NCI-H345 treated with DMSO at 0.1 percent for 48 hours (cell line): ENCODE results near the gene DISP3.

Experiments
- DNase-seq: peaks from one replicate; lab custom pipeline; 2025; ENCODE audit not compliant: unreplicated experiment; lab: John Stamatoyannopoulos, UW

Gene DISP3

DNA sequence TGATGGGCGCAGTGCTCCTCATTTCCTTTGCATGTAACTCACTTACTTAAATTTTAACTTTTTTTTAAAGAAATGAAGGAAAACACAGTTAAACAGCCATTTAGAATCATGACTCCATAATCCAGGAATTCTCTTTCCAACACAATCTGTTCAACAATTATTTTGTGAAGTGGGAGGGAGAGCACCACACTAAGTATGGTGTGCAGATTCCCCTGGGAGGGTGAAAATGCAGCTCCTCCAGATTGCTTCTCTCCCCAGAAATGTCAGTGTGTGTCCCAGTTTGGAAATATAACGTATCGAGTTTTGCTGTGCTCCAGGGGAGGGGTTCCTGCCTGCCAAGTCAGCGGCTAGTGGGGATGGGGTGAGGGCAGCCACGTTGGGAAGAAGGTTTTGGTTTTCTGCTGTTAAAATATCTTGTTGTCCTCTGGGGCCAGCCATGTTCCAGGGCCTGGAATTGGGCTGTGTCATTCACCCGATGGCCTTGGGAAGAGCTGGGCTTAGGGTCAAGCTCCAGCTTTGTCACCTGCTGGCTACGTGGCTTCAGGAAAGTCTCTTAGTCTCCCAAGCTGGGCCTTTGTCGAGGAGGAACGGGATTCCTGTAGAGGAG is 17.3 kb upstream of the DISP3 start:
- no peak for DNase-seq

GRCh38 chr1:11462224-11462923 is 16.6 kb upstream of the DISP3 start:
- DNase-seq = no peak

DNA sequence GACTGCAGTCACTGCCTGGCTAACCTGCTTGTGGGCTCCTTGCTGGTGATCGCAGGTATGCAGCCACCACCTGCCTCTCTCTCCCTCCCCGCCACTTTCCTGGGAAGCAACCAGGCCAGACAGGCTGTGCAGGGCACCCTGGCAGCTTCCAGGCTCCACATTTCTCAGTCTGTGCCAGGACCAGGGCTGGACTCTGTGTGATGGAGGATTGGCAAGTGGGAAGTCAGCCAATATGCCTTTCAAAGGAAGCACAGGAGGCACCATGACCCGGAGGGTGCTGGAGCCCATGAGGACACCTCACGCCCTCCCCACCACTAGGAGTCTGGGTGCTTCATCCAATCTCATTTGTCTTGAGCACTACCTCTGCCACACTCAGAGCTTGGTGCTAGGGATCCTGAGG is 15.8 kb upstream of the DISP3 start:
- DNase-seq = no peak

DNA sequence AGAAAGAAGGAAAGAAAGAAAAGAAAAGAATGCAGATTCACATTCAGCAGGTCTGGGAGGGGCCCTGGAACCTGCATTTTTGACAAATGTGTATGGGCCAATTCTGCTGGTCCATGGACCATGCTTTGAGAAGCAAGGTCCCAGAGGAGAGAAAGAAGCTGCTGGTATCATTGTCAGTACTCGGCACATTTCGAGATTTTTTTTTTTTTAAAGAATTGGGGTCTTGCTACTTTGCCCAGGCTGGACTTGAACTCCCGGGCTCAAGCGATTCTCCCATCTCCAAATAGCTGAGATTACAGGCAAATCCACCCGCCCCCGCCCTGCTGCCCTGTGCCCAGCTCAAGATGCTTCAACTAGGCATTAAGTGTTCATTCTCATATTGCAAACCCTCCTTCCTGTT is 13.6 kb upstream of the DISP3 start:
- DNase-seq = no peak

- DNase-seq = no peak
Measured at GRCh38 chr1:11466416-11466815, 12.5 kb upstream of the DISP3 start.

GRCh38 chr1:11468878-11469277 is 10.1 kb upstream of the DISP3 start:
- DNase-seq = no peak

- no peak for DNase-seq
Measured at GRCh38 chr1:11470912-11471311, 8.0 kb upstream of the DISP3 start.

GRCh38 chr1:11471473-11471872 is 7.5 kb upstream of the DISP3 start:
- DNase-seq = no peak

GRCh38 chr1:11472284-11472683 is 6.7 kb upstream of the DISP3 start:
- no peak for DNase-seq

- DNase-seq = no peak
Measured at GRCh38 chr1:11472741-11473140, 6.2 kb upstream of the DISP3 start.

DNA sequence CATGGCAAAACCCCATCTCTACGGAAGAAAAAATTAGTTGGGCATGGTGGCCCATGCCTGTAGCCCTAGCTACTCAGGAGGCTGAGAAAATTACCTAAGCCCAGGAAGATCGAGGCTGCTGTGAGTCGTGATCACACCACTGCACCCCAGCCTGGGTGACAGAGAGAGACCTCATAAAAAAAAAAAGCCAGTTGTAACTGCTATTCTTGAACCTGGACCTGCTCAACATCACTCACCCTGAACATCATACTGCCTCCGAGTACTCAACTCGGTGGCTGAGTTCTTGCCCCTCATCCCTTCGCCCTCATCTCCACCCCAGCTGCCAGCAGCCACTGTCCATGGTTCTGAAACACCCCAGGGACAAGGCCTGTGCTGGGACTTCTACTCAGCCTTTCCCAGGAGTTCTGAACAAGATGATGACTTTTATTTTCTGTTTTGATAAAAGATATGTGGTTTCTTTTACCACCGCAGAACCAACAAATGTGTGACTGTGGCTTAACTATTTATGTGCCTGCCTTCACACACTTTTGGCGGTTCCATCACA is 5.4 kb upstream of the DISP3 start:
- DNase-seq = no peak

DNA sequence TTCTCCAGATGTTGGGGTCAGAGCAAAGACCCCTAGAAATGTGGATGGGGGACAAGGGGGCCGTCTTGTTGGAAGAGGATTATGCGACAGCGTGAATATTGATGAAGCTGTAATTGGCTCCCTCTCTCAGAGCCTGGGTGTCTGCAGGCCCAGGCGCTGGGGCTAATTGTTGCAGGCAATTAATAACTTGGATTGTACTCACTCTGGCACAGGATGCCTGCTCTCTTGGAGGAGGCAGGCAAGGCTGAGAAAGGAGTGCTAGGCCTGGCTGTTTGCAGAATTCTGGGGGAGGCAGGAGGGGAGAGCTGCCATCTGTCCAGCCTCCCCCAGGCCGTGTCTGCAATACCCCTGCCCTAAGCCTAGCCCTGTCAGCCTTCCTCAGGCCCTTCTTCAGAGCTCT is 4.1 kb upstream of the DISP3 start:
- no peak for DNase-seq

DNA sequence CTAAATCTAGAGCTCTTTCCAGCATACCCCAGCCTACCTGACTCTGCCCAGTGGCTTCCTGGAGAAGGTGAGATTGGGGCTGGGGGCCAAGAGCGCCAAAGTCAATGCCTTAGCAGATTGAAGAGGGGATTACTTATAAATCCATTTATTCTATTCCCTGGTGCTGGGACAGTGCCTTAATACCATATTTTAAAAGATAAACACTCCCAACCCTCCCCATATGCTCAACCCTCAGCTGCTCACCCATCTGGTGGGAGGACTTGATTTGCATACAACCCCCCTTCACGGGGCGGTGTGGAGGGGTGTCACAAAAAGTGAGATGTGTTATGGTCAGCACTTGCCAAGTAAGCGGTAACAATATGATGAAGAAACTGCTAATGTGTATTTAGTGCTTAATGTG is 3.2 kb upstream of the DISP3 start:
- DNase-seq = no peak

- DNase-seq = no peak
Measured at GRCh38 chr1:11479375-11479979, 522 bp downstream of the DISP3 start.

- DNase-seq = no peak
Measured at GRCh38 chr1:11481019-11481418, 2.1 kb downstream of the DISP3 start.

DNA sequence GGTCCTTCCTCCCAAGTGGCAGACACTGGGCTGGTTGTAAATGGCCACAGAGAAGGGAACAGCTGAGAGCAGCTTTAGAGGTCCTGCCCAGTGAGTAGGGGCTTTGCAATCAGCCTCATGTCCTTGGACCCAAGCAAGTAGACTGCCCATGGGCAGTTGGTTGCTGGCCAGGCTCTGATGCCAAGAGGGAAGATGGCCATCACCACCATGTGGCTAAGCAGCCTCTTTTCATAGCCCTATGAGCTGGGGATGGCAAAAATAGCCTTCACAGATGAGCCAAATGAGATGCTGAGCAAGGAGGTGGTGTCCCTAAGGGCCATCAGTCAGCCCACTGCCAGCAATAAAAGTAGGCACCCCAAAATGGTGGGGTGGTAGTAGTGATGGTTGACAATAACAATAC is 3.2 kb downstream of the DISP3 start:
- no peak for DNase-seq

GRCh38 chr1:11482701-11483479 is 3.9 kb downstream of the DISP3 start:
- DNase-seq = no peak

GRCh38 chr1:11483581-11484320 is 4.8 kb downstream of the DISP3 start:
- no peak for DNase-seq

GRCh38 chr1:11484321-11484655 is 5.3 kb downstream of the DISP3 start:
- no peak for DNase-seq

DNA sequence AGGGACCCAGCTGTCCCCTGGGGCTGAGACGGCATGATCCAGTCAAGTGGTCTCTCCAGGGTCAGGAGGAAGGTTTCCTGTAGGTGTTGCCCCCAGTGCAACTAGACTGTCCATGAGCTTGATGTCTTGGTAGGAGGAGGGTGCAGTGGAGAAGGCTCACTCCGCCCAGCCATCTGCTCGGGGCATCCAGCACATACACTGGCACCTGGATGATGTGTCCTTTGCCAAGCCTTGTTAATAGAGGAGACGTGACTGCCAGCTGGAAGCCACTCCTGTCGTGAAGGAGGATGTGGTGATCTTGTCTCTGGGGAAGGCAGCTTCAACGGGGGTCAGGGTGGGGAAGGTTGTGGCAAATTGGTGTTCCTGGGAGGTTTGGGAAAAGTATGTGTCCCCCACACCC is 6.2 kb downstream of the DISP3 start:
- no peak for DNase-seq
